ENCODE measurements around the gene CD82.

GRCh38 chr11:44530413-44531115 lies 34.9 kb upstream of the CD82 start:
- no peak for TF ChIP-seq EZH2 (IDR thresholded peaks at IDR 0.05; ENCODE audit: low read length)
- TF ChIP-seq, protein P1, sequence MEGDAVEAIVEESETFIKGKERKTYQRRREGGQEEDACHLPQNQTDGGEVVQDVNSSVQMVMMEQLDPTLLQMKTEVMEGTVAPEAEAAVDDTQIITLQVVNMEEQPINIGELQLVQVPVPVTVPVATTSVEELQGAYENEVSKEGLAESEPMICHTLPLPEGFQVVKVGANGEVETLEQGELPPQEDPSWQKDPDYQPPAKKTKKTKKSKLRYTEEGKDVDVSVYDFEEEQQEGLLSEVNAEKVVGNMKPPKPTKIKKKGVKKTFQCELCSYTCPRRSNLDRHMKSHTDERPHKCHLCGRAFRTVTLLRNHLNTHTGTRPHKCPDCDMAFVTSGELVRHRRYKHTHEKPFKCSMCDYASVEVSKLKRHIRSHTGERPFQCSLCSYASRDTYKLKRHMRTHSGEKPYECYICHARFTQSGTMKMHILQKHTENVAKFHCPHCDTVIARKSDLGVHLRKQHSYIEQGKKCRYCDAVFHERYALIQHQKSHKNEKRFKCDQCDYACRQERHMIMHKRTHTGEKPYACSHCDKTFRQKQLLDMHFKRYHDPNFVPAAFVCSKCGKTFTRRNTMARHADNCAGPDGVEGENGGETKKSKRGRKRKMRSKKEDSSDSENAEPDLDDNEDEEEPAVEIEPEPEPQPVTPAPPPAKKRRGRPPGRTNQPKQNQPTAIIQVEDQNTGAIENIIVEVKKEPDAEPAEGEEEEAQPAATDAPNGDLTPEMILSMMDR (optimal IDR thresholded peaks at IDR 0.05 in 1 of 3, IDR thresholded peaks at IDR 0.05 in 1 of 3, conservative IDR thresholded peaks at IDR 0.05 in 1 of 3; ENCODE audit: extremely low read depth in 1 of 3, insufficient read depth in 2 of 3, low read length in 3 of 3), result no peak
